GM19452 (cell line): Measurements from ENCODE around the gene DCP1B.

ENCODE experiments used
- ATAC-seq: cut with Tn5 transposase; IDR thresholded peaks from one replicate; pipeline ENCODE4 v1.9.1; 2021; ENCODE audit not compliant: unreplicated experiment

Gene DCP1B

GRCh38 chr12:1906579-1906978 is 97.7 kb downstream of the DCP1B start:
- ATAC-seq: no peak

- ATAC-seq: no peak
Observed at GRCh38 chr12:1904875-1905274, 99.4 kb downstream of the DCP1B start.

- ATAC-seq: no peak
Observed at GRCh38 chr12:1896964-1897363, 107.3 kb downstream of the DCP1B start.
